HG03521 (cell line): Measurements from ENCODE around the gene KLHL42.

Source experiments
- ATAC-seq: cut with Tn5 transposase; IDR thresholded peaks from one replicate; pipeline ENCODE4 v1.9.1; 2021; ENCODE audit warnings: mild to moderate bottlenecking, moderate library complexity; ENCODE audit not compliant: unreplicated experiment

KLHL42 gene

GRCh38 chr12:27780612-27781408 lies 777 bp downstream of the KLHL42 start:
- ATAC-seq: peak; percentile 17

GRCh38 chr12:27781680-27782079 lies 1.6 kb downstream of the KLHL42 start:
- no peak for ATAC-seq

- no peak for ATAC-seq
Observed at GRCh38 chr12:27782481-27782880, 2.4 kb downstream of the KLHL42 start.

GRCh38 chr12:27785882-27786570 lies 6.0 kb downstream of the KLHL42 start:
- no peak for ATAC-seq

- ATAC-seq: no peak
Observed at GRCh38 chr12:27787559-27787958, 7.5 kb downstream of the KLHL42 start.

GRCh38 chr12:27790179-27790578 lies 10.1 kb downstream of the KLHL42 start:
- no peak for ATAC-seq

GRCh38 chr12:27794818-27795584 lies 15.0 kb downstream of the KLHL42 start:
- no peak for ATAC-seq

- no peak for ATAC-seq
Observed at GRCh38 chr12:27796128-27796527, 16.1 kb downstream of the KLHL42 start.

- no peak for ATAC-seq
Observed at GRCh38 chr12:27797301-27798025, 17.4 kb downstream of the KLHL42 start.

- ATAC-seq: no peak
Observed at GRCh38 chr12:27800819-27801218, 20.8 kb downstream of the KLHL42 start.

GRCh38 chr12:27801630-27802029 lies 21.6 kb downstream of the KLHL42 start:
- ATAC-seq: no peak

- ATAC-seq: no peak
Observed at GRCh38 chr12:27802511-27802910, 22.5 kb downstream of the KLHL42 start.

GRCh38 chr12:27802936-27803335 lies 22.9 kb downstream of the KLHL42 start:
- ATAC-seq: no peak

- ATAC-seq: no peak
Observed at GRCh38 chr12:27805238-27805637, 25.2 kb downstream of the KLHL42 start.

GRCh38 chr12:27806259-27806658 lies 26.2 kb downstream of the KLHL42 start:
- ATAC-seq: no peak

- ATAC-seq: no peak
Observed at GRCh38 chr12:27807063-27807703, 27.1 kb downstream of the KLHL42 start.

- ATAC-seq: no peak
Observed at GRCh38 chr12:27808841-27809240, 28.8 kb downstream of the KLHL42 start.

- ATAC-seq: no peak
Observed at GRCh38 chr12:27810756-27811155, 30.7 kb downstream of the KLHL42 start.

- ATAC-seq: no peak
Observed at GRCh38 chr12:27812502-27812901, 32.5 kb downstream of the KLHL42 start.

- no peak for ATAC-seq
Observed at GRCh38 chr12:27814411-27814810, 34.4 kb downstream of the KLHL42 start.
